Measurements from ENCODE around the gene PPP1R3E.

DNA sequence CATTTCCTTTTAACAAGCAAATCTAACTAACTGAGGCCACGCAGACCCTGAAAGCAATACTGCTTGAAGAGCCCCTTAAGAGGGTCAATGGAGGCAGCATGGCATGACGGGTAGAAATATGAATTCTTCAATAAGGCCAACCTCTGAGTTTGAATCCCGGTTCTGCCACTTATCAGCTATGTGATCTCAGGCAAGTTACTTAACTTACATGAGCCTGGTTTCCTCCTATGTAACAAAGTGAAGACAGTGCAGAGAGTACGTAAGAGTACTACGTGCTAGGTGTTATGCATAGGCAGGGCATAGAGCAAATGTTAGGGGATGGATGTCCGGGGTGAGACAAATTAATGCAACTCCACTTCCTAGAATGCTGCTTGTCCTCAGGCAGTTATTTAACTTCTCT, 21.4 kb downstream of the PPP1R3E start:
- TF ChIP-seq, protein P1, sequence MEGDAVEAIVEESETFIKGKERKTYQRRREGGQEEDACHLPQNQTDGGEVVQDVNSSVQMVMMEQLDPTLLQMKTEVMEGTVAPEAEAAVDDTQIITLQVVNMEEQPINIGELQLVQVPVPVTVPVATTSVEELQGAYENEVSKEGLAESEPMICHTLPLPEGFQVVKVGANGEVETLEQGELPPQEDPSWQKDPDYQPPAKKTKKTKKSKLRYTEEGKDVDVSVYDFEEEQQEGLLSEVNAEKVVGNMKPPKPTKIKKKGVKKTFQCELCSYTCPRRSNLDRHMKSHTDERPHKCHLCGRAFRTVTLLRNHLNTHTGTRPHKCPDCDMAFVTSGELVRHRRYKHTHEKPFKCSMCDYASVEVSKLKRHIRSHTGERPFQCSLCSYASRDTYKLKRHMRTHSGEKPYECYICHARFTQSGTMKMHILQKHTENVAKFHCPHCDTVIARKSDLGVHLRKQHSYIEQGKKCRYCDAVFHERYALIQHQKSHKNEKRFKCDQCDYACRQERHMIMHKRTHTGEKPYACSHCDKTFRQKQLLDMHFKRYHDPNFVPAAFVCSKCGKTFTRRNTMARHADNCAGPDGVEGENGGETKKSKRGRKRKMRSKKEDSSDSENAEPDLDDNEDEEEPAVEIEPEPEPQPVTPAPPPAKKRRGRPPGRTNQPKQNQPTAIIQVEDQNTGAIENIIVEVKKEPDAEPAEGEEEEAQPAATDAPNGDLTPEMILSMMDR (IDR thresholded peaks at IDR 0.05), result no peak
- TF ChIP-seq POLR2A (IDR thresholded peaks at IDR 0.05), result no peak

Measured in heart left ventricle (tissue), 13 donors.